ENCODE results near the gene PDSS2. TPM values are rescaled to one million over a fixed set of nuclear protein-coding genes. Genes with fewer than 3 reads are reported as not detected.

Gene PDSS2
- total RNA-seq, 1 experiment from 2014 or later, result 12.1 TPM

GRCh38 chr6:107329063-107329860 is 130.1 kb downstream of the PDSS2 start:
- Histone ChIP-seq H3K23ac (ENCODE audit: insufficient read length, low read depth, low read length) (no peak overlapping the region), H3K27me3 (ENCODE audit: insufficient read depth, low read length) (no peaks in the 10 kb centered on the region), H3K79me2 (ENCODE audit: insufficient read depth, low read length) (no peaks in the 10 kb centered on the region), H3K56ac (ENCODE audit: insufficient read length, low read depth, low read length) (no peak overlapping the region), H2BK5ac (ENCODE audit: insufficient read length, low read length) (no peak overlapping the region), H3K4me2 (ENCODE audit: insufficient read depth, insufficient read length, low read length) (no peak overlapping the region), H3K27ac (ENCODE audit: insufficient read length, low read depth, low read length) (no peak overlapping the region), H2BK20ac (ENCODE audit: low read depth, low read length, poor library complexity, severe bottlenecking) (no peak overlapping the region), H3T11ph (ENCODE audit: low read length) (no peak overlapping the region), H2BK120ac (ENCODE audit: low read depth, low read length, poor library complexity, severe bottlenecking) (no peak overlapping the region), H2AK5ac (ENCODE audit: insufficient read length, low read length) (no peak overlapping the region), H3K4ac (ENCODE audit: low read depth, low read length) (no peak overlapping the region), H3K79me1 (ENCODE audit: insufficient read depth, low read depth, low read length, poor library complexity, severe bottlenecking) (no peaks in the 10 kb centered on the region), H4K8ac (replicated peaks; ENCODE audit: insufficient read length, low read depth, low read length) (no peak overlapping the region), H2BK12ac (ENCODE audit: insufficient read length, low read depth, low read length) (no peak overlapping the region), H3K9ac (ENCODE audit: extremely low read depth, insufficient read length, low read length) (no peak overlapping the region), H4K91ac (ENCODE audit: insufficient read length, low read depth, low read length) (no peak overlapping the region), H3K18ac (ENCODE audit: insufficient read length, low read depth, low read length) (no peak overlapping the region), H3K23me2 (ENCODE audit: insufficient read length, low read depth, low read length, poor library complexity, severe bottlenecking) (no peaks in the 10 kb centered on the region), H4K20me1 (ENCODE audit: control insufficient read depth, insufficient read depth, insufficient read length) (no peaks in the 10 kb centered on the region), H2BK15ac (ENCODE audit: low read depth, low read length) (no peak overlapping the region), H2AFZ (ENCODE audit: low read length) (no peak overlapping the region), H4K5ac (ENCODE audit: insufficient read length, low read depth, low read length) (no peak overlapping the region), H3K4me1 (ENCODE audit: insufficient read depth, low read length) (0 out of 2 replicates have a peak, but pooled peaks cover 2% of the 10 kb centered on the region), H3K14ac (ENCODE audit: insufficient read depth, low read length) (no peak overlapping the region), H3K9me3 (ENCODE audit: control insufficient read depth, low read depth, low read length) (no peaks in the 10 kb centered on the region)
- Mint-ChIP-seq H3K9me3 (no peaks in the 10 kb centered on the region; a peak in 1 of 5 replicates), H3K36me3 (ENCODE audit: insufficient read depth in 1 of 3, low read depth in 3 of 3) (peaks cover 0 to 3% (median 0%) of the 10 kb centered on the region in 3 experiments; a peak in 3 of 7 replicates), H3K27me3 (ENCODE audit: low read depth) (no peaks in the 10 kb centered on the region), H3K4me3 (no peak overlapping the region), H3K4me1 (no peaks in the 10 kb centered on the region; a peak in 1 of 4 replicates), H3K27ac (no peak overlapping the region)
- WGBS (ENCODE audit: extremely low coverage, insufficient read length, low lambda C conversion rate), result no CpG with 5 or more reads among the region's 5 CpGs
- no peak for TF ChIP-seq CTCF (conservative IDR thresholded peaks at IDR 0.05)
- no peak for DNase-seq
